Activated naive CD8-positive, alpha-beta T cell treated with anti-CD3 and anti-CD28 coated beads, Interleukin-2, amount 50 U/mL, for 24 hours (primary cell): ENCODE results near the gene SELENOW.
"Not testable (repeated sequence)": the region's sequence is repeated elsewhere in the genome, so short reads cannot be mapped to it uniquely, and the experiment has no call there.

Experiments
- ATAC-seq: fragments of 150-1000 bp; cut with Tn5 transposase; one replicate; pipeline ENCODE4 v1.10.0; 2021
- DNase-seq: peaks from one replicate; pipeline ENCODE4 v3.0.0; 2021
- H3K27ac Mint-ChIP-seq: one replicate; pipeline ENCODE4 v1.8.0; 2021; ENCODE audit warnings: mild to moderate bottlenecking, mixed read lengths
- H3K27me3 Mint-ChIP-seq: one replicate; pipeline ENCODE4 v1.8.0; 2021; ENCODE audit warnings: mixed read lengths
- H3K36me3 Mint-ChIP-seq: one replicate; pipeline ENCODE4 v1.8.0; 2021; ENCODE audit warnings: low read depth, mixed read lengths
- H3K4me1 Mint-ChIP-seq: one replicate; pipeline ENCODE4 v1.8.0; 2021; ENCODE audit warnings: mixed read lengths
- H3K4me3 Mint-ChIP-seq: one replicate; pipeline ENCODE4 v1.8.0; 2021; ENCODE audit warnings: mild to moderate bottlenecking, moderate library complexity, mixed read lengths
- H3K9me3 Mint-ChIP-seq: one replicate; pipeline ENCODE4 v1.8.0; 2021; ENCODE audit warnings: mixed read lengths

SELENOW gene

GRCh38 chr19:47765523-47766358 is 12.8 kb upstream of the SELENOW start:
- H3K27ac Mint-ChIP-seq: no peak overlapping the region
- no peak overlapping the region for H3K4me3 Mint-ChIP-seq
- DNase-seq (peak; percentile 53), ATAC-seq (peak; percentile 69)
- no peaks in the 10 kb centered on the region for H3K9me3 Mint-ChIP-seq
- no peaks in the 10 kb centered on the region for H3K36me3 Mint-ChIP-seq
- no peaks in the 10 kb centered on the region for H3K27me3 Mint-ChIP-seq
- peaks cover 2% of the 10 kb centered on the region for H3K4me1 Mint-ChIP-seq

DNA sequence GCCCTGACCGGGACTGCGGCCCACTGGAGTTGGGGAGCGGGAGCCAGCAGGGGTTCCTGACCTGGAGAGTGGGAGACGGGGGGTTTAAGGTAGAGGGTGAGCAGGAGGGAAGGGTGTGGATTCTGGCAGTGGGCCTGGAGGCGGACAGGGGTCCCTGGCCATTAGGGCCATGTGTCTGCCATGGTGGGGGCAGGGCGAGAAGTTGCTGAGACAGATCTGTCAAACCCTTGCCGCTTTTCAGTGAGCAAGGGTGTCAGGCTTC is 12.2 kb upstream of the SELENOW start:
- Mint-ChIP-seq H3K27me3 (no peaks in the 10 kb centered on the region), H3K27ac (no peak overlapping the region), H3K4me1 (peaks cover 2% of the 10 kb centered on the region), H3K4me3 (no peak overlapping the region), H3K36me3 (no peaks in the 10 kb centered on the region), H3K9me3 (no peaks in the 10 kb centered on the region)
- DNase-seq (no peak), ATAC-seq (no peak)

DNA sequence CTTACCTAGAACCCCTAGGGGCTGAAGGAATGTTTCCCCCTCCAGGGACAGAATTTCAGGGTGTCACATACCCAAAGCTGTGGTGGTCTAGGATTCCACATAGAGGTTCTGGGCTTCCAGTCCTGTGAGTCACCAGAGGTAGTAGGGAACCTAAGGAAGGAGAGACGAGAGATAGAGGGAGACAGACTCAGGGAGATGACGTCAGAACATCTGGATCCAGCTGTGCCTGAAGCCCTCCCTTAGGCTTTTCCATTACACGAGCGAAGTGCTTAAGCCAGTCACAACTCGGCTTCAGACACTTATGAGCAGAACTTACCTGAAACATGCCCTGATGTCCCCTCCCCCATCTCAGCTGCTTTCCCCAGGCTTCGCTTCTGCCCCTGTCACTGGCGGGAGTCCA is 11.8 kb upstream of the SELENOW start:
- H3K9me3 Mint-ChIP-seq: no peaks in the 10 kb centered on the region
- H3K4me3 Mint-ChIP-seq: no peak overlapping the region
- no peaks in the 10 kb centered on the region for H3K27me3 Mint-ChIP-seq
- ATAC-seq (no peak), DNase-seq (no peak)
- peaks cover 2% of the 10 kb centered on the region for H3K4me1 Mint-ChIP-seq
- no peak overlapping the region for H3K27ac Mint-ChIP-seq
- no peaks in the 10 kb centered on the region for H3K36me3 Mint-ChIP-seq

DNA sequence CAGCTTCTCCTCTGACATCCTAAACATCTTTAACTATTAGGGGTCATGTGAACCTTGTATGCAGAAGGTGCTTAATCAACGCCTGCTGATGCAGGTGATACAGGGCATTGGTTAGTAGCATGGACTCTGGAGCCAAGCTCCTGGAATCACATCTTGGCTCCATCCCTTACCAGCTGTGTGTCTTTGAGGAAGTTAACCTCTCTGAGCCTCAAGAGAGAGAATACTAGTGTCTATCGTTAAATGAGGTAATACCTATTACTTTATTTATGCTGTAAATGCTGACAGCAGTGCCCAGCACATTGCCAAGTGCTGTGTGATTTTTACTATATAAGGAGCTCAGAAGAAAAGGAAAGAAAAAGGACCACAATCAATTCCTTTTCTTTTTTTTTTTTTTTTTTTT is 11.2 kb upstream of the SELENOW start:
- H3K4me3 Mint-ChIP-seq: no peak overlapping the region
- H3K4me1 Mint-ChIP-seq: peaks cover 2% of the 10 kb centered on the region
- H3K9me3 Mint-ChIP-seq: no peaks in the 10 kb centered on the region
- ATAC-seq: no peak
- H3K27me3 Mint-ChIP-seq: no peaks in the 10 kb centered on the region
- DNase-seq: no peak
- H3K36me3 Mint-ChIP-seq: no peaks in the 10 kb centered on the region
- H3K27ac Mint-ChIP-seq: no peak overlapping the region

DNA sequence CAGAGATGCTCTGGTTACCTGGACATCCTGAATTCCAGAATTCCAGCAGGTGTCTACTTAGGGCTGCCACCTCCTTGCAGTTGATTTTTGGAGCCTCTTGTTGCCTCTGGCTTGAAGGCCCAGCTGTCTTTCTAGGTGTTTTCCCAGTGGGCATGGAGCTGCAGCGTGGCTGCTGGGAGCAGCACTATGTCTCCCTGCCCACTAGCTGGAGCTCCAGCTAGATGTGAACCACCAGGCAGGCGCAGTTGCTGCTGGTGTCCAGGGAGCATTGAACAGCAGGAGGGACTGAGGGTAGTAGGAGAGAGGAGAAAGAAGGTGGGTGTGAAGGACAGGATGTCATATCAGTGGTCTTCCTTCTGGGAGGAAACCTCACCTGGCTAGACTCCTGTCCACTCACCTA is 9.9 kb upstream of the SELENOW start:
- Mint-ChIP-seq H3K36me3 (no peaks in the 10 kb centered on the region), H3K9me3 (no peaks in the 10 kb centered on the region), H3K27me3 (no peaks in the 10 kb centered on the region), H3K4me3 (no peak overlapping the region), H3K27ac (no peak overlapping the region), H3K4me1 (peaks cover 2% of the 10 kb centered on the region)
- DNase-seq (no peak), ATAC-seq (no peak)

GRCh38 chr19:47769534-47769933 is 9.0 kb upstream of the SELENOW start:
- DNase-seq (no peak), ATAC-seq (no peak)
- Mint-ChIP-seq H3K9me3 (no peaks in the 10 kb centered on the region), H3K27ac (no peak overlapping the region), H3K4me3 (no peak overlapping the region), H3K4me1 (peaks cover 2% of the 10 kb centered on the region), H3K27me3 (no peaks in the 10 kb centered on the region), H3K36me3 (no peaks in the 10 kb centered on the region)

- not testable (repeated sequence) for H3K36me3 Mint-ChIP-seq, H3K27ac Mint-ChIP-seq, H3K9me3 Mint-ChIP-seq, ATAC-seq, H3K4me1 Mint-ChIP-seq, H3K27me3 Mint-ChIP-seq, H3K4me3 Mint-ChIP-seq, DNase-seq
Measured at GRCh38 chr19:47771291-47771690, 7.2 kb upstream of the SELENOW start.

GRCh38 chr19:47776568-47776967 is 1.9 kb upstream of the SELENOW start:
- H3K4me3 Mint-ChIP-seq: no peak overlapping the region
- H3K27ac Mint-ChIP-seq: no peak overlapping the region
- H3K36me3 Mint-ChIP-seq: peaks cover 9% of the 10 kb centered on the region
- DNase-seq (no peak), ATAC-seq (no peak)
- no peaks in the 10 kb centered on the region for H3K27me3 Mint-ChIP-seq
- H3K4me1 Mint-ChIP-seq: peaks cover 17% of the 10 kb centered on the region
- no peaks in the 10 kb centered on the region for H3K9me3 Mint-ChIP-seq

DNA sequence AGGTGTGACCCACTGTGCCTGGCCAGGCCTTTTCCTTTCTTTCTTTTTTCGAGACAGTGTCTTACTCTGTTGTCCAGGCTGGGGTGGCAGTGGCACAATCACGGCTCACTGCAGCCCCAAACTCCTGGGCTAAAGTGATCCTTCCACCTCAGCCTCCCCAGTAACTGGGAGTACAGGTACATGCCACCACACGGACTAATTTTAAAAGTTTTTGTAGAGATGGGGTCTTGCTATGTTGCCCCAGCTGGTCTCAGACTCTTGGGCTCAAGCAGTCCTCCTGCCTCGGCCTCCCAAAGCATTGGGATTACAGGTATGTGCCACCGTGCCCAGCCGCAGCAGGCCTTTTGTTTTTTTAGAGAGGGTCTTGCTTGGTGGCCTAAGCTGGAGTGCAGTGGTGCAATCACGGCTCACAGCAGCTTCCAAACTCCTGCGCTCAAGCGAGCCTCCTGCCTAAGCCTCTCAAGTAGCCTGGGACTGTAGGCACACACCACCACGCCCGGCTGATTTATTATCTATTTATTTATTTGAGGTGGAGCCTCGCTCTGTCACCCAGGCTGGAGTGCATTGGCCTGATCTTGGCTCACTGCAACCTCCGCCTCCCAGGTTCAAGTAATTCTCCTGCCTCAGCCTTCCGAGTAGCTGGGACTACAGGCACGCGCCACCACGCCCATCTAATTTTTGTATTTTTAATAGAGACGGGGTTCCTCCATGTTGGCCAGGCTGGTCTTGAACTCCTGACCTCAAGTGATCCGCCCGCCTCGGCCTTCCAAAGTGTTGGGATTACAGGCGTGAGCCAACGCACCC is 1.1 kb upstream of the SELENOW start:
- Mint-ChIP-seq H3K36me3 (peaks cover 18% of the 10 kb centered on the region), H3K27ac (peak overlapping the region; percentile 88), H3K4me3 (peak overlapping the region; percentile 86), H3K4me1 (peaks cover 17% of the 10 kb centered on the region)
- H3K27me3 Mint-ChIP-seq, H3K9me3 Mint-ChIP-seq, DNase-seq, ATAC-seq: not testable (repeated sequence)

DNA sequence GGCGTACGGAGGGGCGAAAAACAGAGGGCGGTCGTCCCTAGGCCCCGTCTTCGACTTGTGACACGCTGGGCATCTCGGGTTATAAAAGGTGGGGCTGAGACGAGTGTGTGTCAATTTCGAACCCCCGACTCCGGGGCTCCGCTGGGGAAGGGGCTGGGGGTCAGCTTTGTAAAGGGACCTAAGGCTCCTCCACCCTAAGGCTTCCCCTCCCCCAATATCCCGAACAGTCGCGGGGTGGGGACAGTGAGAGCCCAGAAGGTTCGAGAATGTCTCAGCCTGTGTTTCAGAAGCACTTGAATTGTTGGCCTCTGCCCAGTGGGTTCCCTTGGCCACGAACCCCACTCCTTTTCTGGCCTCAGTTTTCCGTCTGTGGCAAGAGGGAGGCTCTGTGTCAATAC is 450 bp downstream of the SELENOW start:
- H3K4me3 Mint-ChIP-seq: peak overlapping the region; percentile 86
- peak overlapping the region; percentile 88 for H3K27ac Mint-ChIP-seq
- DNase-seq: peak; percentile 19
- no peaks in the 10 kb centered on the region for H3K27me3 Mint-ChIP-seq
- peaks cover 17% of the 10 kb centered on the region for H3K4me1 Mint-ChIP-seq
- no peaks in the 10 kb centered on the region for H3K9me3 Mint-ChIP-seq
- no peak for ATAC-seq
- peaks cover 24% of the 10 kb centered on the region for H3K36me3 Mint-ChIP-seq

GRCh38 chr19:47779524-47780214 is 1.2 kb downstream of the SELENOW start:
- Mint-ChIP-seq H3K4me1 (peaks cover 17% of the 10 kb centered on the region), H3K27ac (peak overlapping the region; percentile 88), H3K4me3 (peak overlapping the region; percentile 86)

DNA sequence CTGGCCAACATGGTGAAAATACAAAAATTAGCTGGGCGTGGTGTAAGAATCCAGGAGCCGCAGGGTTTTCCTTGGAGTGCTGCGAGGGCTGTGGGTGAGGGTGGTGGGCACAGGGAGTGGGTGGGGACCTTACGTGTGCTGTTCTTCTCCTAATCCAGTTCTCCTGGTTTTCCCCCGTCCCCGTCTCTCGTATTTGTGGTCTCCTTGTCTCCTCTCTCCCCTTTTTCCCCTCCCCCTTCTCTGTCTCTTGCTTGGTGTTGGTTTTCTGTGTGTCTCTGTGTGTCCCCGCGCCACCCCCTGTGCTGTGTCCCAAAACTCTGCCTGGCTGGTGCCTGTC is 1.7 kb downstream of the SELENOW start:
- H3K4me1 Mint-ChIP-seq: peaks cover 17% of the 10 kb centered on the region
- no peaks in the 10 kb centered on the region for H3K27me3 Mint-ChIP-seq
- H3K9me3 Mint-ChIP-seq: no peaks in the 10 kb centered on the region
- peaks cover 30% of the 10 kb centered on the region for H3K36me3 Mint-ChIP-seq
- peak overlapping the region; percentile 86 for H3K4me3 Mint-ChIP-seq
- no peak for DNase-seq
- H3K27ac Mint-ChIP-seq: peak overlapping the region; percentile 34
- ATAC-seq: no peak

More at GRCh38 chr19:47779524-47780214, 1.2 kb downstream of the SELENOW start:
- ATAC-seq (no peak), DNase-seq (no peak)
- H3K9me3 Mint-ChIP-seq: no peaks in the 10 kb centered on the region
- H3K36me3 Mint-ChIP-seq: peaks cover 30% of the 10 kb centered on the region
- H3K27me3 Mint-ChIP-seq: no peaks in the 10 kb centered on the region

- Mint-ChIP-seq H3K27me3 (no peaks in the 10 kb centered on the region), H3K4me3 (no peak overlapping the region), H3K27ac (peak overlapping the region; percentile 28), H3K36me3 (peaks cover 30% of the 10 kb centered on the region), H3K9me3 (no peaks in the 10 kb centered on the region), H3K4me1 (peaks cover 17% of the 10 kb centered on the region)
- DNase-seq (no peak), ATAC-seq (no peak)
Measured at GRCh38 chr19:47781590-47782262, 3.2 kb downstream of the SELENOW start.

GRCh38 chr19:47786566-47786965 is 8.1 kb downstream of the SELENOW start:
- DNase-seq: no peak
- no peak overlapping the region for H3K27ac Mint-ChIP-seq
- no peaks in the 10 kb centered on the region for H3K9me3 Mint-ChIP-seq
- no peak for ATAC-seq
- peaks cover 4% of the 10 kb centered on the region for H3K27me3 Mint-ChIP-seq
- no peak overlapping the region for H3K4me3 Mint-ChIP-seq
- peaks cover 5% of the 10 kb centered on the region for H3K4me1 Mint-ChIP-seq
- H3K36me3 Mint-ChIP-seq: peaks cover 21% of the 10 kb centered on the region
